HepG2 (cell line): ENCODE measurements around the gene C12orf56. TPM values are rescaled to one million over a fixed set of nuclear protein-coding genes. Genes with fewer than 3 reads are reported as not detected.
A peak's percentile ranks its signal among the peaks of the same experiment; 100 is the strongest.

ENCODE experiments used
- ATAC-seq: fragments of 200-7000 bp; cut with Tn5 transposase; 3 replicates; pipeline ENCODE4 v1.9.1; 2020; ENCODE audit warnings: mild to moderate bottlenecking, moderate library complexity
- BruUV-seq: library from RNA; stranded (reverse); fragments of 400-500 nt; replicated peaks from 2 replicates; lab custom pipeline; 2021; lab: Mats Ljungman, UMichigan
- CTCF ChIA-PET: fragments of 300-600 bp; formaldehyde crosslinking; extraction: SDS; loops from one replicate; lab custom pipeline; 2021; ENCODE audit warnings: low total read pairs, inconsistent platforms, low intra/inter-chr PET ratio; lab: Yijun Ruan, JAX
- POLR2A ChIA-PET: fragments of 350-600 bp; sonication (Branson Sonifier 250); formaldehyde crosslinking; loops from one replicate; lab custom pipeline; 2020; ENCODE audit warnings: antibody characterized with exemption, inconsistent platforms; lab: Yijun Ruan, JAX
- DNase-seq: peaks from one replicate; pipeline ENCODE4 v3.0.0-alpha.2; 2015; ENCODE audit warnings: low spot score
- FAIRE-seq: peaks from 3 replicates; lab custom pipeline; 2011; peaks lifted over from hg19 to GRCh38; lab: Jason Lieb, UNC
- H2AFZ ChIP-seq: one replicate; pipeline ENCODE4 v1.6.1; 2011; ENCODE audit warnings: low read length, inconsistent platforms
- H3K27ac ChIP-seq: fragments of 300-600 bp; 3 replicates; pipeline ENCODE4 v1.8.0; 2011; ENCODE audit warnings: mixed run types, mild to moderate bottlenecking, mixed read lengths, low read length, inconsistent platforms; ENCODE audit not compliant: insufficient read depth; ENCODE audit errors: extremely low read length
- H3K27me3 ChIP-seq, 2 experiments: fragments of 200-600 bp in 1 of 2; 2 replicates in 1 of 2; 3 replicates in 1 of 2; pipeline versions ENCODE4 v1.6.0 to v1.8.0; 2011; ENCODE audit warnings: low read length in 2 of 2, mild to moderate bottlenecking in 2 of 2, moderate library complexity in 2 of 2, inconsistent platforms in 1 of 2; ENCODE audit not compliant: insufficient read depth in 2 of 2, control insufficient read depth in 1 of 2
- H3K36me3 ChIP-seq, 2 experiments: fragments of 200-600 bp in 1 of 2; replicated peaks in 1 of 2; 2 replicates in 1 of 2; 3 replicates in 1 of 2; pipeline versions ENCODE4 v1.5.1 to v1.8.0; 2011; ENCODE audit warnings: low read length in 2 of 2, inconsistent platforms in 1 of 2; ENCODE audit not compliant: insufficient read depth in 2 of 2, control insufficient read depth in 1 of 2
- H3K4me1 ChIP-seq: 2 replicates; pipeline ENCODE4 v1.5.1; 2012; ENCODE audit warnings: low read length, inconsistent platforms; ENCODE audit not compliant: insufficient read depth
- H3K4me2 ChIP-seq: 2 replicates; pipeline ENCODE4 v1.6.0; 2011; ENCODE audit warnings: low read depth, low read length, inconsistent platforms
- H3K4me3 ChIP-seq, 3 experiments: fragments of 200-600 bp in 1 of 3; sonication (generic), shearing (Covaris generic) in 1 of 3; replicated peaks in 1 of 3; 2 replicates each; pipeline ENCODE4 v1.5.1; 2011 to 2016; ENCODE audit warnings: low read length in 3 of 3, inconsistent platforms in 2 of 3, low read depth in 2 of 3, mild to moderate bottlenecking in 2 of 3, control low read depth in 1 of 3, mixed read lengths in 1 of 3; ENCODE audit not compliant: insufficient read depth in 1 of 3
- H3K79me2 ChIP-seq: one replicate; pipeline ENCODE4 v1.6.1; 2011; ENCODE audit warnings: low read length, inconsistent platforms; ENCODE audit not compliant: insufficient read depth
- H3K9ac ChIP-seq: 2 replicates; pipeline ENCODE4 v1.6.0; 2011; ENCODE audit warnings: mild to moderate bottlenecking, low read depth, low read length, inconsistent platforms; ENCODE audit not compliant: insufficient read depth
- H3K9me3 ChIP-seq: 2 replicates; pipeline ENCODE4 v1.5.1; 2012; ENCODE audit warnings: mild to moderate bottlenecking, low read length
- H4K20me1 ChIP-seq: 2 replicates; pipeline ENCODE4 v1.6.0; 2011; ENCODE audit warnings: inconsistent platforms, mild to moderate bottlenecking, low read length, moderate library complexity; ENCODE audit not compliant: insufficient read depth
- DNMT1 ChIP-seq: sonication (generic); formaldehyde crosslinking; IDR thresholded peaks from 2 replicates; pipeline ENCODE4 v1.5.1; 2020; ENCODE audit warnings: mild to moderate bottlenecking, missing genetic modification reagents
- HDAC2 ChIP-seq: sonication (generic); formaldehyde crosslinking; IDR thresholded peaks from 2 replicates; pipeline ENCODE4 v1.4.0; 2020; ENCODE audit warnings: missing genetic modification reagents
- KMT2B ChIP-seq: IDR thresholded peaks from 2 replicates; pipeline ENCODE4 v1.6.1; 2016; ENCODE audit warnings: missing genetic modification reagents, missing compliant biosample characterization
- POLR2A ChIP-seq, 2 experiments: IDR thresholded peaks; 2 replicates each; pipeline ENCODE4 v1.6.1; 2011; ENCODE audit warnings: low read depth in 2 of 2, low read length in 2 of 2, mild to moderate bottlenecking in 1 of 2, moderate library complexity in 1 of 2; ENCODE audit not compliant: insufficient read depth in 1 of 2
- POLR2AphosphoS5 ChIP-seq: IDR thresholded peaks from 2 replicates; pipeline ENCODE4 v1.6.1; 2012; ENCODE audit warnings: low read depth, low read length
- RBFOX2 ChIP-seq: fragments of 200-400 bp; formaldehyde crosslinking; IDR thresholded peaks from 2 replicates; pipeline ENCODE4 v1.6.1; 2017; ENCODE audit warnings: low read depth, mild to moderate bottlenecking, low read length
- RBM22 ChIP-seq: fragments of 200-400 bp; formaldehyde crosslinking; optimal IDR thresholded peaks from 2 replicates; pipeline ENCODE3; 2017; ENCODE audit warnings: mild to moderate bottlenecking, low read length, moderate library complexity
- RFX1 ChIP-seq: fragments of 450-650 bp; IDR thresholded peaks from 2 replicates; pipeline ENCODE4 v1.6.1; 2017
- ZNF652 ChIP-seq: IDR thresholded peaks from 2 replicates; pipeline ENCODE4 v1.6.1; 2016; ENCODE audit warnings: low read depth, borderline replicate concordance
- WGBS: methylation state at CpG from one replicate; pipeline ENCODE4 v1.1.6; 2017; ENCODE audit warnings: low lambda C conversion rate; 5-methylcytosine and 5-hydroxymethylcytosine counted together
- in situ Hi-C: cut with HindIII; loops from 2 replicates; pipeline ENCODE4 v1.10.0; 2017; ENCODE audit warnings: low pct_unique_long_range_greater_than_20kb; ENCODE audit not compliant: extremely low pct_ligation_motif_present
- intact Hi-C: fragments of 100-400 bp; cut with micrococcal nuclease; formaldehyde crosslinking; loops from one replicate; pipeline ENCODE4 v1.10.0; 2022; ENCODE audit not compliant: unreplicated experiment
- polyA plus RNA-seq, 8 experiments: library from polyadenylated mRNA; depleted of rRNA in 3 of 8; stranded (reverse) in 7 of 8; unstranded in 1 of 8; fragments of >200 nt; fragmentation: Illumina TruSeq in 4 of 8; extraction: Trizol in 4 of 8; gene quantifications; 2 replicates each; pipeline versions ENCODE4 v1.2.1 to v1.2.3, GENCODE V29; 2011 to 2016; ENCODE audit warnings: low read depth in 4 of 8, missing spikeins in 1 of 8, mixed read lengths in 1 of 8; ENCODE audit not compliant: insufficient read depth in 1 of 8
- total RNA-seq, 5 experiments: library from RNA; depleted of rRNA; stranded (reverse); fragments of >200 nt; fragmentation: Illumina TruSeq; extraction: Trizol; gene quantifications; 2 replicates each; pipeline ENCODE4 v1.2.3, GENCODE V29; 2016; ENCODE audit warnings: low read depth in 1 of 5
- TF ChIP-seq, protein P1 (sequence below): sonication (generic); formaldehyde crosslinking; IDR thresholded peaks from 2 replicates; pipeline ENCODE4 v1.4.0; 2020; ENCODE audit warnings: missing genetic modification reagents
- TF ChIP-seq, protein P2 (sequence below): sonication (generic); formaldehyde crosslinking; IDR thresholded peaks from 2 replicates; pipeline ENCODE4 v1.4.0; 2020; ENCODE audit warnings: mild to moderate bottlenecking, missing genetic modification reagents, borderline replicate concordance
- TF ChIP-seq, protein P3 (sequence below): sonication (generic); formaldehyde crosslinking; IDR thresholded peaks from 2 replicates; pipeline ENCODE4 v1.9.0; 2021; ENCODE audit warnings: missing genetic modification reagents, borderline replicate concordance

C12orf56 gene
- total and polyA plus RNA-seq, 2 of the 13 experiments (the other 11 are each of a cell fraction or from before 2014, with no cell fraction given) = 0.07 TPM; not detected in 1

DNA sequence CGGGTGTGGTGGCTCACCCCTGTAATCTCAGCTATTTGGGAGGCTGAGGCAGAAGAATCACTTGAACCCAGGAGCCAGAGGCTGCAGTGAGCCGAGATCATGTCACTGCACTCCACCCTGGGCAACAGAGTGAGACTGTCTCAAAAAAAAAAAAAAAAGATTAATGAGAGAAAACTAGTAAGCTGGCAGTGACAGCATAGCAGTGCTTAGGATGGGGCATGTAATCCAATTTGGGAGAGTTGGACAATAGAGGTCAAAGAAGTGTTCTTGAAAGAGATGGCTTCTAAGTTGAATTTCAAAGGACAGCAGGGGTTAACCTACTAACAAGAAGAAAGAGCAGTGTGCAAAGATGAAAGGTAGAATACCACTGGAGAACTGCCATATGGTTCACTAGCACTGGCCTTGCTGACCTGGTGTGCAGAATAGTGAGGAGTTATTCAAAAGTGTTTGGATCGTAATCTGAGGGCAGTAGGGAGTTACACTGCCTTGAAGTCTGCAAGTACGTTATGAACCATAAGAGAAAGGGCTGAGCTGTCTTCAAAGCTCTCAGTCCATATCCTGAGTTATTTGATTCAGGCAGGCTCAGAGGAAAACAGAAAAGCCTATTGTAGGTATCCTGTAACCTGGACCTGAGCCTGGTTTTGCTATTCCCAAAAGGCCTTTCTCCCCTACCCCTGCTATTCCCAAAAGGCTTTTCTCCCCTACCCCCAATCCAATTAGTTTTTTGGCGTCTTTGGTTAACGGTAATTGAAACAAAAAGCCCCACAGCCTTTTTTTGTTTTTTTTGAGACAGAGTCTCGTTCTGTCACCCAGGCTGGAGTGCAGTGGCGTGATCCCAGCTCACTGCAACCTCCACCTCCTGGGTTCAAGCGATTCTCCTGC, 17.0 kb upstream of the C12orf56 start:
- Histone ChIP-seq H3K79me2 (peaks cover 53% of the 10 kb centered on the region), H3K4me1 (peaks cover 54% of the 10 kb centered on the region), H3K9ac (no peak overlapping the region; the same call in 1 of the 2 replicates), H3K27me3 (no peaks in the 10 kb centered on the region), H3K27ac (no peak overlapping the region), H3K36me3 (peaks cover 3 to 30% of the 10 kb centered on the region in 2 experiments), H4K20me1 (peaks cover 6% of the 10 kb centered on the region), H2AFZ (no peak overlapping the region), H3K9me3 (no peaks in the 10 kb centered on the region), H3K4me3 (no peak overlapping the region), H3K4me2 (peak overlapping the region; percentile 53)
- WGBS = 76% methylated on average over 9 of the region's 9 CpGs
- CTCF ChIA-PET = no interaction called here
- intact Hi-C loops = loop anchor here (5.0 to 10.0 kb wide), 2 partner anchors 45 to 757 kb away; partner anchors contain the start of genes LEMD3 and TBK1
- FAIRE-seq = no peak
- POLR2A ChIA-PET = no interaction called here
- TF ChIP-seq DNMT1 (no peak), ZNF652 (CRISPR knock-in tag) (peak; percentile 70; the same call in 1 of the 2 replicates), RBM22 (peak; percentile 53), POLR2AphosphoS5 (0 out of 2 replicates have a peak, but pooled peaks have one; percentile 20), RFX1 (no peak), KMT2B (CRISPR knock-in tag) (no peak), POLR2A (IDR thresholded peaks at IDR 0.05; ENCODE audit: insufficient read depth in 1 of 2, low read depth in 2 of 2, low read length in 2 of 2) (peak in 1 of 2 experiments; percentile 41; a peak in 1 of 4 replicates), HDAC2 (CRISPR knock-in tag) (no peak), RBFOX2 (peak; percentile 60)
- TF ChIP-seq, protein P1, sequence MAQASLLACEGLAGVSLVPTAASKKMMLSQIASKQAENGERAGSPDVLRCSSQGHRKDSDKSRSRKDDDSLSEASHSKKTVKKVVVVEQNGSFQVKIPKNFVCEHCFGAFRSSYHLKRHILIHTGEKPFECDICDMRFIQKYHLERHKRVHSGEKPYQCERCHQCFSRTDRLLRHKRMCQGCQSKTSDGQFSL (CRISPR knock-in tag) = no peak
- TF ChIP-seq, protein P2, sequence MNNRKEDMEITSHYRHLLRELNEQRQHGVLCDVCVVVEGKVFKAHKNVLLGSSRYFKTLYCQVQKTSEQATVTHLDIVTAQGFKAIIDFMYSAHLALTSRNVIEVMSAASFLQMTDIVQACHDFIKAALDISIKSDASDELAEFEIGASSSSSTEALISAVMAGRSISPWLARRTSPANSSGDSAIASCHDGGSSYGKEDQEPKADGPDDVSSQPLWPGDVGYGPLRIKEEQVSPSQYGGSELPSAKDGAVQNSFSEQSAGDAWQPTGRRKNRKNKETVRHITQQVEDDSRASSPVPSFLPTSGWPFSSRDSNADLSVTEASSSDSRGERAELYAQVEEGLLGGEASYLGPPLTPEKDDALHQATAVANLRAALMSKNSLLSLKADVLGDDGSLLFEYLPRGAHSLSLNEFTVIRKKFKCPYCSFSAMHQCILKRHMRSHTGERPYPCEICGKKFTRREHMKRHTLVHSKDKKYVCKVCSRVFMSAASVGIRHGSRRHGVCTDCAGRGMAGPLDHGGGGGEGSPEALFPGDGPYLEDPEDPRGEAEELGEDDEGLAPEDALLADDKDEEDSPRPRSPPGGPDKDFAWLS (CRISPR knock-in tag) = no peak
- TF ChIP-seq, protein P3, sequence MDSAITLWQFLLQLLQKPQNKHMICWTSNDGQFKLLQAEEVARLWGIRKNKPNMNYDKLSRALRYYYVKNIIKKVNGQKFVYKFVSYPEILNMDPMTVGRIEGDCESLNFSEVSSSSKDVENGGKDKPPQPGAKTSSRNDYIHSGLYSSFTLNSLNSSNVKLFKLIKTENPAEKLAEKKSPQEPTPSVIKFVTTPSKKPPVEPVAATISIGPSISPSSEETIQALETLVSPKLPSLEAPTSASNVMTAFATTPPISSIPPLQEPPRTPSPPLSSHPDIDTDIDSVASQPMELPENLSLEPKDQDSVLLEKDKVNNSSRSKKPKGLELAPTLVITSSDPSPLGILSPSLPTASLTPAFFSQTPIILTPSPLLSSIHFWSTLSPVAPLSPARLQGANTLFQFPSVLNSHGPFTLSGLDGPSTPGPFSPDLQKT (CRISPR knock-in tag) = no peak
- no peak for DNase-seq
- TSS peak; percentile 5 for BruUV-seq
- ATAC-seq = no peak
- in situ Hi-C loops = no loop called here
